EH (cell line): Measurements from ENCODE around the gene HM13.
"Not testable (repeated sequence)": the region's sequence is repeated elsewhere in the genome, so short reads cannot be mapped to it uniquely, and the experiment has no call there.

Source experiments
- DNase-seq: peaks from one replicate; pipeline ENCODE4 v3.0.0-alpha.2; 2015; ENCODE audit warnings: low read depth

The HM13 gene

DNA sequence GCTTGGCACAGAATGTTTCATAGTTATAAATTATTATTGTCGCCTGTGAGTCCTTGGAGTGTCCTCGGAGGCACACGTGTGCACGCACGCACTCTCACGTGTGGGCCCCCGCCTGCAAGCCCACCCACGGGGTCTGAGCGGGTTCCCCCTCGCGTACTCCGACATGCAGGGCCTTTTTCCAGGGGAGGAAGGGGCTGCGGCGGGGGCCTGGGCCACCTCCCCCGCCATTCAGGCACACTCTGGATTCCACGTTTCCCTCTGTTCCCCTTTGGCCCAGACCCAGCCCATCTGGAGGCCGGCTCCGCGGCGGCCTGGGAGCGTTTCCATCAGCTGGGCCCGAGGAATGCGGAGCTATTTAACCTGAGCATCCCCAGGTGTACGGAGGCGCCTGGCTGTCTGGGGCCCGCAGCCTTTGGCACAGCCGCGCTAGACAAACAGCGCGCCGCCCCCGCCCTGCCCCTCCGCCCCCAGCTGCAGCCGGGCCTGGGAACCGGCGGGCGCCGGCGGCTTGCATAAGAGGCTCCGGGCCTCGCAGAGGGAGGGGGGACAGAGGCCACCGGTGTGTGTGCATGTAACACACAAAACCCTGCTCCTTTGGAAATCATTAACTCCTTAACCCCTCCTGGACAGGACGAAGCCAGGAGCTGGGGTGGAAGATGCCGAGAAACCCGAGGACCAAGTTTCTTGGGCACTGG is 94.2 kb downstream of the HM13 start:
- peak; percentile 50 for DNase-seq

GRCh38 chr20:31612271-31612640 is 98.0 kb downstream of the HM13 start:
- not testable (repeated sequence) for DNase-seq

- DNase-seq: no peak
Observed at GRCh38 chr20:31615416-31615815, 101.2 kb downstream of the HM13 start.

DNA sequence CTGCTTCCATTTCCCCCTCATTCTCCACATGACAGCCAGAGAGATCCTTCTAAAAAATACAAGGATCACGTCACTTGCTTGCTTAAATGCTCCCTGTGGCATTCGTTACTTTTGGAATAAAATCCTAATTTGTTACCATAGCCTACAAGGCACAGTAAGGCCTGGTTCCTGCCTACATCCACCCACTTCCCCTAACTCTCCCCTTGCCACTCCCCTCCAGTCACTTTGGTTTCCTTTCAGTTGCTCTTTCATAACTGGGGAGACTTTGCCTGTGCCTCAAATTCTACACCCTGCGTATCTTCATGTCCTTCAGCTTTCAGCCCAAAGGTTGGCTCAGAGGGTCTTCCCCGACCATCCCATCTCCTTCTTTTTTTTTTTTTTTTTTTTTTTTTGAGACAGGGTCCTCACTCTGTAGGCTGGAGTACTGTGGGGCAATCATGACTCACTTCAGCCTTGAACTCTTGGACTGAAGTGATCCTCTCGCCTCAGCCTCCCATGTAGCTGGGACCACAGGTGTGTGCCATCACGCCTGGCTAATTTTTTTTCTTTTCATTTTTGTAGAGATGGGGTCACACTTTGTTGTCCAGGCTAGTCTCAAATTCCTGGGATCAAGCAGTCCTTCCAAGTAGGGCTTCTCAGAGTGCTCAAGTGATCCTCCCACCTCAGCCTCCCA is 103.3 kb downstream of the HM13 start:
- DNase-seq: no peak
